Chondrocyte (in vitro differentiated cells): Measurements from ENCODE around the gene TCEA2. TPM values are rescaled to one million over a fixed set of nuclear protein-coding genes. Genes with fewer than 3 reads are reported as not detected.

ENCODE experiments used
- DNase-seq: peaks from one replicate; pipeline ENCODE4 v3.0.0; 2021; ENCODE audit warnings: mixed read lengths, low spot score
- H3K27ac Mint-ChIP-seq: one replicate; pipeline ENCODE4 v1.8.0; 2021; ENCODE audit warnings: mild to moderate bottlenecking, moderate library complexity, mixed read lengths; ENCODE audit not compliant: unreplicated experiment
- H3K27me3 Mint-ChIP-seq: 2 replicates; pipeline ENCODE4 v1.8.0; 2021; ENCODE audit warnings: low read depth, mixed read lengths
- H3K36me3 Mint-ChIP-seq: 2 replicates; pipeline ENCODE4 v1.8.0; 2021; ENCODE audit warnings: low read depth, mixed read lengths
- H3K4me1 Mint-ChIP-seq: 2 replicates; pipeline ENCODE4 v1.8.0; 2021; ENCODE audit warnings: low read depth, mild to moderate bottlenecking, mixed read lengths
- H3K4me3 Mint-ChIP-seq: one replicate; pipeline ENCODE4 v1.8.0; 2021; ENCODE audit warnings: mild to moderate bottlenecking, moderate library complexity, mixed read lengths; ENCODE audit not compliant: unreplicated experiment
- H3K9me3 Mint-ChIP-seq: 2 replicates; pipeline ENCODE4 v1.8.0; 2021; ENCODE audit warnings: low read depth, mixed read lengths
- CTCF ChIP-seq: fragments of 200-600 bp; sonication (generic); IDR thresholded peaks from 2 replicates; pipeline ENCODE4 v1.5.0; 2021; ENCODE audit warnings: antibody characterized with exemption, mild to moderate bottlenecking, moderate library complexity
- total RNA-seq: library from RNA; stranded (reverse); gene quantifications from 3 replicates; pipeline ENCODE4 v1.2.1, GENCODE V29; 2021

The TCEA2 gene
- total RNA-seq, 1 donor from 2014 or later, result 57.6 TPM

GRCh38 chr20:64032706-64033624, 30.0 kb upstream of the TCEA2 start:
- H3K36me3 Mint-ChIP-seq, result peaks cover 32% of the 10 kb centered on the region
- H3K4me3 Mint-ChIP-seq, result no peak overlapping the region
- no peak overlapping the region for H3K27ac Mint-ChIP-seq
- H3K9me3 Mint-ChIP-seq, result no peaks in the 10 kb centered on the region
- no peak for TF ChIP-seq CTCF
- DNase-seq, result no peak
- peaks cover 2% of the 10 kb centered on the region for H3K4me1 Mint-ChIP-seq
- H3K27me3 Mint-ChIP-seq, result peaks cover 2% of the 10 kb centered on the region

- H3K27me3 Mint-ChIP-seq, result peaks cover 2% of the 10 kb centered on the region
- peaks cover 29% of the 10 kb centered on the region for H3K36me3 Mint-ChIP-seq
- no peak for DNase-seq
- H3K9me3 Mint-ChIP-seq, result no peaks in the 10 kb centered on the region
- H3K27ac Mint-ChIP-seq, result no peak overlapping the region
- H3K4me3 Mint-ChIP-seq, result no peak overlapping the region
- no peak for TF ChIP-seq CTCF
- peaks cover 2% of the 10 kb centered on the region for H3K4me1 Mint-ChIP-seq
Observed at GRCh38 chr20:64033981-64034493, 29.0 kb upstream of the TCEA2 start.

GRCh38 chr20:64035066-64035932, 27.7 kb upstream of the TCEA2 start:
- H3K36me3 Mint-ChIP-seq, result peaks cover 22% of the 10 kb centered on the region
- no peaks in the 10 kb centered on the region for H3K9me3 Mint-ChIP-seq
- TF ChIP-seq CTCF, result no peak
- no peak overlapping the region for H3K4me3 Mint-ChIP-seq
- H3K27me3 Mint-ChIP-seq, result peaks cover 4% of the 10 kb centered on the region
- H3K4me1 Mint-ChIP-seq, result peaks cover 6% of the 10 kb centered on the region
- no peak for DNase-seq
- peak overlapping the region; percentile 54 for H3K27ac Mint-ChIP-seq

- Mint-ChIP-seq H3K9me3 (no peaks in the 10 kb centered on the region), H3K27me3 (peaks cover 4% of the 10 kb centered on the region), H3K36me3 (peaks cover 18% of the 10 kb centered on the region), H3K4me3 (no peak within 1 kb of the TSS), H3K4me1 (peaks cover 6% of the 10 kb centered on the region), H3K27ac (peak within 1 kb of the TSS; percentile 54)
- TF ChIP-seq CTCF, result no peak
- no peak for DNase-seq
Observed at GRCh38 chr20:64035933-64036345, 27.1 kb upstream of the TCEA2 start, which contains the start of gene C20orf204. C20orf204 (plus strand) TSS chr20:64036182; CDS start chr20:64036324, 142 bp downstream.
